Endothelial cell of umbilical vein (primary cell): ENCODE data around the gene NCS1. TPM values are rescaled to one million over a fixed set of nuclear protein-coding genes. Genes with fewer than 3 reads are reported as not detected.

Experiments
- BruUV-seq: library from RNA; stranded (reverse); fragments of 400-500 nt; replicated peaks from 2 replicates; lab custom pipeline; 2021; lab: Mats Ljungman, UMichigan
- CTCF ChIA-PET: fragments of 300-600, 350-600 bp; sonication (Branson Sonifier 250); formaldehyde crosslinking; loops from one replicate; lab custom pipeline; 2021; ENCODE audit warnings: antibody characterized with exemption, inconsistent platforms; lab: Charles Lee
- POLR2A ChIA-PET: fragments of 300-600, 350-600 bp; sonication (Branson Sonifier 250); formaldehyde crosslinking; loops from one replicate; lab custom pipeline; 2021; ENCODE audit warnings: antibody characterized with exemption, inconsistent platforms; lab: Charles Lee
- DNase-seq: peaks from one replicate; pipeline ENCODE4 v3.0.0-alpha.2; 2011; ENCODE audit warnings: low read depth, low spot score
- FAIRE-seq: peaks from 2 replicates; lab custom pipeline; 2011; peaks lifted over from hg19 to GRCh38; lab: Jason Lieb, UNC
- H2AFZ ChIP-seq: 2 replicates; pipeline ENCODE4 v1.6.0; 2012; ENCODE audit warnings: low read depth, low read length, control low read depth, inconsistent platforms
- H3K27ac ChIP-seq: 2 replicates; pipeline ENCODE4 v1.5.1; 2011; ENCODE audit warnings: low read depth, mild to moderate bottlenecking, control low read depth, low read length, moderate library complexity; ENCODE audit not compliant: insufficient read depth
- H3K27me3 ChIP-seq, 2 experiments: 2 replicates each; pipeline versions ENCODE4 v1.6.0 to v1.6.1; 2011; ENCODE audit warnings: low read length in 2 of 2, mixed read lengths in 1 of 2; ENCODE audit not compliant: control insufficient read depth in 2 of 2, insufficient read depth in 2 of 2
- H3K36me3 ChIP-seq, 2 experiments: 2 replicates in 1 of 2; 3 replicates in 1 of 2; pipeline ENCODE4 v1.5.1; 2011; ENCODE audit warnings: low read length in 2 of 2, mild to moderate bottlenecking in 1 of 2, moderate library complexity in 1 of 2; ENCODE audit not compliant: control insufficient read depth in 2 of 2, insufficient read depth in 2 of 2; ENCODE audit errors: extremely low read depth in 1 of 2
- H3K4me1 ChIP-seq: 3 replicates; pipeline ENCODE4 v1.5.1; 2011; ENCODE audit warnings: mild to moderate bottlenecking, low read length; ENCODE audit not compliant: control insufficient read depth, insufficient read depth; ENCODE audit errors: extremely low read depth
- H3K4me2 ChIP-seq: 2 replicates; pipeline ENCODE4 v1.6.1; 2011; ENCODE audit warnings: low read length, control low read depth, mixed read lengths; ENCODE audit not compliant: insufficient read depth
- H3K4me3 ChIP-seq, 3 experiments: fragments of 200-600 bp in 1 of 3; sonication (generic), shearing (Covaris generic) in 1 of 3; replicated peaks in 1 of 3; 2 replicates each; pipeline ENCODE4 v1.5.1; 2011 to 2016; ENCODE audit warnings: control low read depth in 3 of 3, low read length in 3 of 3, mild to moderate bottlenecking in 2 of 3, inconsistent platforms in 1 of 3, low read depth in 1 of 3, moderate library complexity in 1 of 3; ENCODE audit not compliant: insufficient read depth in 1 of 3
- H3K79me2 ChIP-seq: 2 replicates; pipeline ENCODE4 v1.6.0; 2012; ENCODE audit warnings: low read length, inconsistent platforms; ENCODE audit not compliant: control insufficient read depth, insufficient read depth
- H3K9ac ChIP-seq: replicated peaks from 2 replicates; pipeline ENCODE3; 2011; ENCODE audit warnings: low read length, control low read depth; ENCODE audit not compliant: insufficient read depth; ENCODE audit errors: extremely low read depth
- H3K9me1 ChIP-seq: replicated peaks from 3 replicates; pipeline ENCODE4 v1.6.0; 2011; ENCODE audit warnings: mild to moderate bottlenecking, low read length; ENCODE audit not compliant: control insufficient read depth, insufficient read depth; ENCODE audit errors: extremely low read depth
- H3K9me3 ChIP-seq: replicated peaks from 2 replicates; pipeline ENCODE4 v1.5.1; 2012; ENCODE audit warnings: low read length, inconsistent platforms; ENCODE audit not compliant: control insufficient read depth, insufficient read depth
- H4K20me1 ChIP-seq: replicated peaks from 2 replicates; pipeline ENCODE3; 2011; ENCODE audit warnings: mild to moderate bottlenecking, low read length; ENCODE audit not compliant: control insufficient read depth, insufficient read depth; ENCODE audit errors: extremely low read depth
- EZH2 ChIP-seq: IDR thresholded peaks from 2 replicates; pipeline ENCODE4 v1.6.1; 2012; ENCODE audit warnings: borderline replicate concordance, low read depth, mild to moderate bottlenecking, moderate library complexity, low read length, inconsistent platforms; ENCODE audit not compliant: severe bottlenecking
- FOS ChIP-seq: IDR thresholded peaks from 2 replicates; pipeline ENCODE4 v1.6.1; 2011; ENCODE audit warnings: mild to moderate bottlenecking, low read length, moderate library complexity, borderline replicate concordance; ENCODE audit not compliant: insufficient read depth
- GATA2 ChIP-seq: IDR thresholded peaks from 2 replicates; pipeline ENCODE4 v1.7.0; 2011; ENCODE audit warnings: low read depth, mild to moderate bottlenecking, moderate library complexity, mixed read lengths, low read length; ENCODE audit not compliant: insufficient read length, insufficient read depth
- JUN ChIP-seq: IDR thresholded peaks from 2 replicates; pipeline ENCODE4 v1.6.1; 2011; ENCODE audit warnings: borderline replicate concordance, low read depth; ENCODE audit not compliant: insufficient read length, insufficient read depth
- MYC ChIP-seq: IDR thresholded peaks from one replicate; pipeline ENCODE4 v1.6.1; 2011; ENCODE audit warnings: mild to moderate bottlenecking, low read depth, low read length
- POLR2A ChIP-seq: IDR thresholded peaks from 2 replicates; pipeline ENCODE4 v1.6.1; 2012; ENCODE audit warnings: low read depth, mild to moderate bottlenecking, control low read depth, low read length
- POLR2AphosphoS5 ChIP-seq: IDR thresholded peaks from 2 replicates; pipeline ENCODE4 v1.6.1; 2012; ENCODE audit warnings: low read depth, mild to moderate bottlenecking, control low read depth, low read length, moderate library complexity; ENCODE audit not compliant: insufficient read depth
- dilution Hi-C: fragments of 300-500 bp; cut with MboI; formaldehyde crosslinking; loops from one replicate; pipeline ENCODE4 v1.15.0; 2019; ENCODE audit warnings: low sequenced_read_pairs; ENCODE audit not compliant: extremely low pct_ligation_motif_present
- intact Hi-C: fragments of 100-400 bp; cut with micrococcal nuclease; formaldehyde crosslinking; loops from one replicate; pipeline ENCODE4 v1.10.0; 2022
- polyA plus RNA-seq, 4 experiments: library from polyadenylated mRNA; depleted of rRNA in 3 of 4; stranded (reverse) in 3 of 4; unstranded in 1 of 4; fragments of >200 nt; gene quantifications; 2 replicates each; pipeline versions ENCODE4 v1.2.1 to v1.2.3, GENCODE V29; 2011 to 2012; ENCODE audit warnings: missing spikeins in 1 of 4
- total RNA-seq: library from RNA; stranded (reverse); gene quantifications from 2 replicates; pipeline ENCODE4 v1.2.3, GENCODE V29; 2021
- TF ChIP-seq, protein P1 (sequence below): IDR thresholded peaks from 2 replicates; pipeline ENCODE4 v1.6.1; 2011; ENCODE audit not compliant: insufficient read depth, insufficient read length
- TF ChIP-seq, protein P2 (sequence below), 2 donors: IDR thresholded peaks; 1 replicate in 1 of 2; 2 replicates in 1 of 2; pipeline ENCODE4 v1.5.1; 2011; ENCODE audit warnings: low read length in 2 of 2, mild to moderate bottlenecking in 2 of 2, moderate library complexity in 2 of 2, control low read depth in 1 of 2, inconsistent platforms in 1 of 2, low read depth in 1 of 2; ENCODE audit not compliant: insufficient read depth in 1 of 2; ENCODE audit errors: extremely low read depth in 1 of 2

The NCS1 gene
- total and polyA plus RNA-seq, 2 donors (not counting 3 experiments of a cell fraction or from before 2014, with no cell fraction given): 53.6 to 77.4 TPM

DNA sequence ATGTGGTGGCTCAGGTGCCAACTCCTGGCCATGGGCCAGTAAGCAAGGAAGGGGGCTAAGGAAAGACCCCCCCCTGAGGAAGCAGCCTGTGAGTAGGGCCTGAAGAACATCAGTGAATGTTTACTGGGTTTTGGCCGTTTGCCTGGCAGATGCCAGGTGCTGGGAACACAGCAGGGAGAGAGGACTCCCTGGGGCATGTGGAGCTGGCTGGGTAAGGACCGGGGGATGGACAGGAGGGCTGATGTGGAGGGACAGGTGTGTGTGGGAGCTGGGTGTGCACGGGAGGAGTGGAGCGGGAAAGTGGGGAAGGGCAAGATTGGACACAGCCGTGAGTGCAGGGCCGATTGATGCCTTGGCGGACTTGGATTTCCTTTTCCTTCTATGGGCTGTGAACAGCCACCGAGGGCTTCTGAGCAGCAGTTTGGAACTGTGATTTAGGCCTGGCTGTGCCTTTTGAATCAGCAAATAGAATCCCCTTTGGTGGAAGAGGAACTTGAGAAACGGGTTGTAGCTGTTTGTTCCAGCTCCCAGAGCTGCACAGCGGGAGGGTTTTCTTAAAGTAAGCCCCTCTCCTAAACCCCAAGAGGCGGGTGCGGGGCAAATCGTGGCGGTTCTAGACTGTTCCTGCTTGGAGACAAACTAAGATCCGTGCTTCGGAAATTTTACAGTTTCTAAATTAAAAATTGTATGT is 96.5 kb downstream of the NCS1 start:
- Histone ChIP-seq H3K27ac (no peak overlapping the region), H2AFZ (no peak overlapping the region), H3K36me3 (no peaks in the 10 kb centered on the region), H3K4me1 (peaks cover 17% of the 10 kb centered on the region), H3K9ac (no peak overlapping the region), H3K9me1 (no peaks in the 10 kb centered on the region), H3K4me3 (no peak overlapping the region), H3K9me3 (no peaks in the 10 kb centered on the region), H3K79me2 (no peaks in the 10 kb centered on the region), H4K20me1 (no peaks in the 10 kb centered on the region), H3K27me3 (peaks cover 31 to 33% of the 10 kb centered on the region in 2 experiments), H3K4me2 (no peak overlapping the region)
- FAIRE-seq: no peak
- dilution Hi-C loops: no loop called here
- intact Hi-C loops: no loop called here
- TF ChIP-seq POLR2A: no peak
- no peak for TF ChIP-seq GATA2
- TF ChIP-seq POLR2AphosphoS5: no peak
- TF ChIP-seq MYC: no peak
- TF ChIP-seq, protein P1, sequence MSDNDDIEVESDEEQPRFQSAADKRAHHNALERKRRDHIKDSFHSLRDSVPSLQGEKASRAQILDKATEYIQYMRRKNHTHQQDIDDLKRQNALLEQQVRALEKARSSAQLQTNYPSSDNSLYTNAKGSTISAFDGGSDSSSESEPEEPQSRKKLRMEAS: no peak
- TF ChIP-seq JUN: no peak
- TF ChIP-seq, protein P2, sequence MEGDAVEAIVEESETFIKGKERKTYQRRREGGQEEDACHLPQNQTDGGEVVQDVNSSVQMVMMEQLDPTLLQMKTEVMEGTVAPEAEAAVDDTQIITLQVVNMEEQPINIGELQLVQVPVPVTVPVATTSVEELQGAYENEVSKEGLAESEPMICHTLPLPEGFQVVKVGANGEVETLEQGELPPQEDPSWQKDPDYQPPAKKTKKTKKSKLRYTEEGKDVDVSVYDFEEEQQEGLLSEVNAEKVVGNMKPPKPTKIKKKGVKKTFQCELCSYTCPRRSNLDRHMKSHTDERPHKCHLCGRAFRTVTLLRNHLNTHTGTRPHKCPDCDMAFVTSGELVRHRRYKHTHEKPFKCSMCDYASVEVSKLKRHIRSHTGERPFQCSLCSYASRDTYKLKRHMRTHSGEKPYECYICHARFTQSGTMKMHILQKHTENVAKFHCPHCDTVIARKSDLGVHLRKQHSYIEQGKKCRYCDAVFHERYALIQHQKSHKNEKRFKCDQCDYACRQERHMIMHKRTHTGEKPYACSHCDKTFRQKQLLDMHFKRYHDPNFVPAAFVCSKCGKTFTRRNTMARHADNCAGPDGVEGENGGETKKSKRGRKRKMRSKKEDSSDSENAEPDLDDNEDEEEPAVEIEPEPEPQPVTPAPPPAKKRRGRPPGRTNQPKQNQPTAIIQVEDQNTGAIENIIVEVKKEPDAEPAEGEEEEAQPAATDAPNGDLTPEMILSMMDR (IDR thresholded peaks at IDR 0.05; ENCODE audit: extremely low read depth in 1 of 2, insufficient read depth in 1 of 2, low read depth in 1 of 2, low read length in 2 of 2): no peak
- TF ChIP-seq FOS: no peak
- no peak for TF ChIP-seq EZH2
- ChIA-PET POLR2A (no interaction called here), CTCF (interaction anchor here (0.9 kb wide), 1 partner anchor 33 kb away, joined by 3 read pairs; no protein-coding TSS in a partner anchor)
- no peak for DNase-seq
- BruUV-seq: no TSS peak
